ENCODE measurements around the gene QSER1. TPM values are rescaled to one million over a fixed set of nuclear protein-coding genes. Genes with fewer than 3 reads are reported as not detected.

QSER1 gene
- total RNA-seq (2022; extraction: Qiagen RNA extraction; ENCODE audit: low read depth) = 9.3 to 19.8 TPM (median 17.0 TPM) in 5 replicates

GRCh38 chr11:32892355-32893092, at the start of gene QSER1:
QSER1 (plus strand) TSS chr11:32892811; CDS start chr11:32893126, 315 bp downstream.

GRCh38 chr11:33015621-33016551, 123.3 kb downstream of the QSER1 start, which contains the start of gene DEPDC7:
DEPDC7 (plus strand) TSS chr11:33015878; CDS start chr11:33015956, 78 bp downstream.

Other genes starting within 250 kb of the QSER1 start
- gene CCDC73, start 98.1 kb upstream of the QSER1 start, total RNA-seq (2022; extraction: Qiagen RNA extraction; ENCODE audit: low read depth) = 0.04 TPM in 1 of 5 replicates, not detected in the others
- gene PRRG4, start 62.9 kb upstream of the QSER1 start, total RNA-seq (2022; extraction: Qiagen RNA extraction; ENCODE audit: low read depth) = 0.66 to 1.4 TPM (median 1.0 TPM) in 5 replicates
- 4.6 to 9.1 TPM (median 7.3 TPM) in 5 replicates for gene DEPDC7, start 123.1 kb downstream of the QSER1 start, total RNA-seq (2022; extraction: Qiagen RNA extraction; ENCODE audit: low read depth)
- gene TCP11L1, start 146.8 kb downstream of the QSER1 start, total RNA-seq (2022; extraction: Qiagen RNA extraction; ENCODE audit: low read depth) = 16.3 to 25.0 TPM (median 23.0 TPM) in 5 replicates